DMS 273 (cell line): Measurements from ENCODE around the gene MAPKAP1.
"Not testable (repeated sequence)": the region's sequence is repeated elsewhere in the genome, so short reads cannot be mapped to it uniquely, and the experiment has no call there.

Experiments used
- DNase-seq: peaks from one replicate; lab custom pipeline; 2025; ENCODE audit not compliant: unreplicated experiment; lab: John Stamatoyannopoulos, UW

Gene MAPKAP1

DNA sequence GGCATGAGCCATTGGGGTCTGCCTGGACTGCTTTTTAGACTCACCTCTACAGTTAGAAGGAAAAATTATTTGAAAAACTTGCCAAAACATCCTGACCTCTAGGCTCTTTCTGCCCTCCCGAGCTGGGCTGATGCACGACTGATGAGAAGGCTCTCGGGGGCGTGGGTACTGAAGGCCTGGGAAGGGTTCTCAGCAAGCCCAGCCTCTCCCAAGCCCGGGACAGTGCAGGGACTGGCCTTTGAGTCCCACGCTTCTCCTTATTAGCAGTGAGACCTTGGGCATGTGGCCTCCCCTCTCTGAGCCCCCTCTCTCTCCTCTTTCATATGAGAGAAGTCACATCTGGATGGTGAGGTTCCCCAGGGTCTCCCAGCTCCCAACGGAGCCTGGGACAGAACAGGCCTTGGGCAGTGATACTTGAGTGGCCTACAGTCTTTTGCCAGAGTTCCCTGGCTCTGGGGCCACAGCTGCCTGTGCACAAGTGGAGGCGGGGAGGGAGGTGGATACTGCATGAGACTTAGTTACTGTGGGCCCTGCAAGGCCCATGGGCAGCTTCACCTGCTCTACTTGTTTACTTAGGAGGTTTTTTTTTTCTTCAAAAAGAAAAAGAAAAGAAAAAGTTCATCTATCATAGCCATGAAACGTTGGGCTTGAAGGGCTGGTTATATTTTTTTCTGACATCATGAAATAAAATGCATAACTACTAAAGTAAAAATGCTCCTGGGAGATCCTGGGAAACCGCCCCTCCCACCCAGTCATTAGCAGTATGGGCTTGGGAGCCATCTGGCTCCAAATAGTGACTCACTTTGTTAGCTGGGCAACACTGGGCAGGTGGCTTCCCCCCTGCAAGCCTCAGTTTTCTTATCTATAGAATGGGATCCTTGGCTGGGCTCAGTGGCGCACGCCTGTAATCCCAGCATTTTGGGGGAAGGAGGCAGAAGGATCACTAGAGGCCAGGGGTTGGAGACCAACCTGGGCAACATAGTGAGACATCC, 306.0 kb downstream of the MAPKAP1 start:
- DNase-seq = peak; percentile 75

DNA sequence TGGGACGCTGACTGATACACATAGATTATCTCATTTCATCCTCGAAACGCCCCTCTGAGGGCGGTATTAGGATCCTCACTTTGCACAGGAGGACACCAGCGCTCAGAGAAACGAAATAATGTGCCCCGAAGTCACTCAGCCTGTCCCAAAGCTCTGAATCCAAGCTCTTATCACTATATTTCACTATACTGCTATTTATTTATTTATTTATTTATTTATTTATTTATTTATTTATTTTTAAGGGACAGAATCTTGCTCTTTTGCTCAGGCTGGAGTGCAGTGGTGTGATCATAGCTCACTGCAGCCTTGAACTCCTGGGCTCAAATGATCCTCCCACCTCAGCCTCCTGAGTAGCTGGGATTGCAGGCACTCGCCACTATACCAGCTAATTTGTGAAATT, 306.8 kb downstream of the MAPKAP1 start:
- DNase-seq = not testable (repeated sequence)

DNA sequence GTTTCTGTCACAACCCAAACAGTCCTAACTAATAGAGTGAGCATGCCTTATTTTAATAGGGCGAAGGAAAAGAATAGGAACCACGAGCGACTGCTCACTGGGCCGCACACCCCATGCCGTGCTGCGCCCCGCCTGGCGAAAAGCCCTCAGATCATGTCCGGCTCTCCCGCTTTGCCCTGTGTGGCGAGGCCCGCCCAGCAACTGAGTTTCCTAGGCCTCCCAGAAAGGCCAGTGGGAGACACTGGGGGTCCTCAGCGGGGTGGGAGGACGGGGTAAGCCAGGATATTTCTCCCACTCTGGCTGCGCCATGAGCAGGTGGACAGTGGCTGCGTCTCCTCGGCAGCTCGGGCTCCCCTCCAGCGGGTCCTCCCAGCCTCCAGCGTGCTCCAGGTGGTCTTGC, 307.3 kb downstream of the MAPKAP1 start:
- no peak for DNase-seq

DNA sequence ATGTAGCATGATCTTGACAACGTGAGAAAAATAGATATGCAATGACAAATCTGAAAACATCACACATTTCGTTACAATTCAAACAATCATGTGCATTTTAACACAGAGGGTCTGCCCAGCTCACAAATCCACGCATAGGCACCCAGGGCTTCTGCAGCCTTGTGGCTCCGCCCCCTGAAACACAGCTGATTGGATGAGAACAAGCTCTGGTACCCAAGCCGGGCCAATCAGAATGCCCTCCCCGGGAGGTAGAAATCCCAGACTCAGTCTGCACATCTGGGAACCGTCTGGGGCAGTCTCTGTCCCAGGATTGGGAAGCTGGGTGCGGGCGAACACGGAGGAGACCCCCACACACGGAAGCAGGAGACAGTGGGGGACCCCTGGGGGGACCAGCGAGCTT, 307.8 kb downstream of the MAPKAP1 start:
- DNase-seq = peak; percentile 16

GRCh38 chr9:125398243-125398642, 308.8 kb downstream of the MAPKAP1 start:
- no peak for DNase-seq

DNA sequence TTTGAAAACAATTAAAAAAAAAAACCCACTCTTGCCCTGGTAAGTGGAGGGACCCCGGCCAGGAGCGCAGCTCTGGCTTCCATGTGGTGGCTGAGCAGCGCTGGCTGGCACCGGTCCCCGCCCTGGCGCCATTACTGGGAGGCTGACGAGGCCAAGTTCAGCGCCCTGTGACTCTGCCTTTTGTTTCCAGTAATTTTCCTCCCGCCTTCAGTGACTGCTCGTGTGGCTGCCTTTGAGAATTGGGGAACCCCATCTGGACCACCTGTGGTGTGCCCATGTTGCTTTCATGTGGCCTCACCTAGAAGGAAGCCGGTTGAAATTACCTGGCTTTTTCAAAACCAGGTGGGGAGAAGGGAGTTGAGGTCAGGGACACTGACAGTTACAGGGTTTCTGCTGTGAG, 309.3 kb downstream of the MAPKAP1 start:
- peak; percentile 47 for DNase-seq

GRCh38 chr9:125396799-125397198, 310.2 kb downstream of the MAPKAP1 start:
- DNase-seq = no peak

DNA sequence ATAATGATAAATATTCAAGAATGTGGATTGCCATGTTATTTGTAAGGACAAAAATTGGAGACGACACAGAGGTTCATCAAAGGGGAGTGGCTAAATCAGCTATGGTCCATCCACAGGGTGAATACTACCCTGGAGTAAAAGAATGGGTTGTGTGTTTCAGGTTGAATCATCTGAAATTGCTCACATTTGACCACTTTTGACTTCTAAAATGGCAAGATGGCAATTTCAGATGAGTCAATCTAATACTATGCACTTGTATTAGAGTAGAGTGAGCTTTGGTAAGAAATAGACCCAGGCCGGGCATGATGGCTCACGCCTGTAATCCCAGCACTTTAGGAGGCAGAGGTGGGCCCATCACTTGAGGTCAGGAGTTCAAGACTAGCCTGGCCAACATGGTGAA, 313.6 kb downstream of the MAPKAP1 start:
- DNase-seq = no peak

- no peak for DNase-seq
Observed at GRCh38 chr9:125391704-125392103, 315.3 kb downstream of the MAPKAP1 start.

DNA sequence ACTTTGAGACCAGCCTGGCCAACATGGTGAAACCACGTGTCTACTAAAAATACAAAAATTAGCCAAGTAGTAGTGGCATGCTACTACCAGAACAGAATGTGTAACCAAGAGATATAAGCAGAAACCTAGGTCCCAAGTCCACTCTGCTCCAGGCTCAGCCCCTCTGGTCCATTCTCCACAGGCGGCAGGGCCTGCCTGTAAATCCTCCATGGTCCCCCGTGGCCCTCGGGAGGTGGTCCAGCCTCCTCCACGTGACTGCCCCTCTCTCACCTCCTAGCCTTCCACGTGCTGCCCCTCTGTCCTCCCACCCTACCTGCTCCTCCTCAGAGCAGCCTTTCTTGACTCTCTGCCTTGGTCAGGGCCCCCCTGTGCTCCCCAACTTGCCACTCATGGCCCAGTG, 318.0 kb downstream of the MAPKAP1 start:
- DNase-seq = no peak

GRCh38 chr9:125387861-125388524, 319.0 kb downstream of the MAPKAP1 start:
- no peak for DNase-seq
